Cardiac fibroblast (primary cell): ENCODE measurements around the gene PAPPA2.

Experiments used
- DNase-seq, 2 donors: peaks; one replicate each; pipeline versions ENCODE4 v3.0.0 to v3.0.0-alpha.2; 2010; ENCODE audit warnings: low read depth in 2 of 2
- H3K4me3 ChIP-seq, 2 donors: replicated peaks in 1 of 2; 1 replicate in 1 of 2; 2 replicates in 1 of 2; pipeline ENCODE4 v1.5.1; 2011; ENCODE audit warnings: low read depth in 2 of 2, low read length in 2 of 2, mild to moderate bottlenecking in 2 of 2, moderate library complexity in 1 of 2
- CTCF ChIP-seq: IDR thresholded peaks from one replicate; pipeline ENCODE4 v1.5.1; 2011; ENCODE audit warnings: low read depth, mild to moderate bottlenecking, low read length, inconsistent platforms

Gene PAPPA2

GRCh38 chr1:176857632-176858031, 394.7 kb downstream of the PAPPA2 start:
- H3K4me3 ChIP-seq, result no peak overlapping the region
- DNase-seq, result peak in 1 of 2 donors; percentile 14
- no peak for TF ChIP-seq CTCF

- no peak for TF ChIP-seq CTCF
- DNase-seq, result no peak
Observed at GRCh38 chr1:176858433-176858916, 395.5 kb downstream of the PAPPA2 start.

GRCh38 chr1:176863613-176864012, 400.6 kb downstream of the PAPPA2 start:
- no peak overlapping the region for H3K4me3 ChIP-seq
- DNase-seq, result no peak
- TF ChIP-seq CTCF, result no peak

More at GRCh38 chr1:176858433-176858916, 395.5 kb downstream of the PAPPA2 start:
- H3K4me3 ChIP-seq, result no peak overlapping the region

GRCh38 chr1:176864211-176864610, 401.2 kb downstream of the PAPPA2 start:
- H3K4me3 ChIP-seq, result no peak overlapping the region
- no peak for TF ChIP-seq CTCF
- DNase-seq, result no peak

- no peak for TF ChIP-seq CTCF
- peak in 1 of 2 donors; percentile 6 for DNase-seq
- no peak overlapping the region for H3K4me3 ChIP-seq
Observed at GRCh38 chr1:176866011-176866714, 403.2 kb downstream of the PAPPA2 start.

GRCh38 chr1:176869577-176869976, 406.6 kb downstream of the PAPPA2 start:
- TF ChIP-seq CTCF, result no peak
- DNase-seq, result no peak
- H3K4me3 ChIP-seq, result no peak overlapping the region
